Upper lobe of left lung (tissue), 6 donors: Measurements from ENCODE around the gene WBP1L. TPM values are rescaled to one million over a fixed set of nuclear protein-coding genes. Genes with fewer than 3 reads are reported as not detected.

Experiments
- ATAC-seq, 2 donors: fragments of 200-7000 bp; cut with Tn5 transposase; one replicate each; pipeline ENCODE4 v1.9.1; 2022; ENCODE audit warnings: mild to moderate bottlenecking in 2 of 2, moderate library complexity in 2 of 2; ENCODE audit not compliant: low FRiP score in 2 of 2
- DNase-seq, 2 donors: peaks; one replicate each; pipeline ENCODE4 v3.0.0-alpha.2; 2019 to 2020
- H3K27ac ChIP-seq, 4 donors: fragments of 200-600 bp; sonication (generic); one replicate each; pipeline ENCODE4 v1.5.1; 2016 to 2019
- H3K27me3 ChIP-seq, 4 donors: fragments of 200-600 bp; sonication (generic); one replicate each; pipeline ENCODE4 v1.5.1; 2017 to 2019
- H3K36me3 ChIP-seq, 4 donors: fragments of 200-600 bp; sonication (generic); one replicate each; pipeline ENCODE4 v1.5.1; 2016 to 2019
- H3K4me1 ChIP-seq, 4 donors: fragments of 200-600 bp; sonication (generic); one replicate each; pipeline ENCODE4 v1.5.1; 2018 to 2019
- H3K4me3 ChIP-seq, 4 donors: fragments of 200-600 bp; sonication (generic); one replicate each; pipeline ENCODE4 v1.5.1; 2017 to 2019; ENCODE audit warnings: mild to moderate bottlenecking in 2 of 4, moderate library complexity in 1 of 4
- H3K9me3 ChIP-seq, 4 donors: fragments of 200-600 bp; sonication (generic); one replicate each; pipeline ENCODE4 v1.5.1; 2018 to 2019
- EP300 ChIP-seq, 4 donors: sonication (generic); formaldehyde crosslinking; IDR thresholded peaks; one replicate each; pipeline ENCODE4 v1.5.1; 2017; ENCODE audit warnings: antibody characterized with exemption in 4 of 4, control low read depth in 2 of 4
- POLR2A ChIP-seq, 4 donors: fragments of 450-650 bp; IDR thresholded peaks; one replicate each; pipeline ENCODE4 v1.5.1; 2016 to 2017; ENCODE audit warnings: antibody characterized with exemption in 4 of 4, mild to moderate bottlenecking in 2 of 4
- POLR2AphosphoS5 ChIP-seq, 2 donors: sonication (generic); formaldehyde crosslinking; IDR thresholded peaks; one replicate each; pipeline ENCODE4 v1.5.1; 2017; ENCODE audit warnings: antibody characterized with exemption in 2 of 2
- WGBS, 2 donors: methylation state at CpG; one replicate each; pipeline ENCODE4 v1.1.5; 2017 to 2018; 5-methylcytosine and 5-hydroxymethylcytosine counted together
- total RNA-seq, 6 donors: library from RNA; depleted of rRNA in 4 of 6; stranded (reverse); fragments of >200 nt in 4 of 6; gene quantifications; one replicate each; pipeline versions ENCODE4 v1.1.0 to v1.2.1, GENCODE V29; 2016 to 2021
- TF ChIP-seq, protein P1 (sequence below), 6 experiments: fragments of 450-650 bp in 4 of 6; fragments of 200-600 bp in 2 of 6; sonication (generic) in 2 of 6; IDR thresholded peaks; one replicate each; pipeline ENCODE4 v1.5.1; 2016 to 2019; ENCODE audit warnings: antibody characterized with exemption in 6 of 6
- donor health status: DM: no; HTN: no; CAD: no; lungs with moderate emphysema.
- donor health status: DM: no; HTN: yes; CAD: no; lungs with severe emphysema.

WBP1L gene
- total RNA-seq, 6 donors from 2014 or later, result 41.7 to 76.6 (median 54.7) TPM

DNA sequence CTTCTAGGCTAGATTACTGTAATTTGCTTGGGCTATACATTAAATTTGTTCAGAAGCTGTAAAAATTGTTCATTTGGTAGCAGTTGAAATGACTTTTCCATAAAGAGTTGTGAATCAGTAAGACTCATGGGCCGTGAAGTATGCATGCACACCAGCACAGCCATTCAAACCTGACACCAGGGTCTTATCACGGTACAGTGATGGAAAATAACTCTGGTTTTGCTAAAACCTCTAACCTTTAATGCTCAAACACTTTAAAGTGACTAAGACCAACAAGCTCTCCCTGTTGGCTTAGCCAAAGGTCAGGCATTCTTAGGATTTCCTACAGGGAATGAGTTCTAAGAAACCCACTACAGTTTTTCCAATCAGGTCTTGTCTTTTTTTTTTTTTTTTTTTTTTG lies 41.0 kb upstream of the WBP1L start:
- TF ChIP-seq POLR2A (IDR thresholded peaks at IDR 0.05) (no peak), EP300 (IDR thresholded peaks at IDR 0.05) (no peak), POLR2AphosphoS5 (IDR thresholded peaks at IDR 0.05) (no peak)
- TF ChIP-seq, protein P1, sequence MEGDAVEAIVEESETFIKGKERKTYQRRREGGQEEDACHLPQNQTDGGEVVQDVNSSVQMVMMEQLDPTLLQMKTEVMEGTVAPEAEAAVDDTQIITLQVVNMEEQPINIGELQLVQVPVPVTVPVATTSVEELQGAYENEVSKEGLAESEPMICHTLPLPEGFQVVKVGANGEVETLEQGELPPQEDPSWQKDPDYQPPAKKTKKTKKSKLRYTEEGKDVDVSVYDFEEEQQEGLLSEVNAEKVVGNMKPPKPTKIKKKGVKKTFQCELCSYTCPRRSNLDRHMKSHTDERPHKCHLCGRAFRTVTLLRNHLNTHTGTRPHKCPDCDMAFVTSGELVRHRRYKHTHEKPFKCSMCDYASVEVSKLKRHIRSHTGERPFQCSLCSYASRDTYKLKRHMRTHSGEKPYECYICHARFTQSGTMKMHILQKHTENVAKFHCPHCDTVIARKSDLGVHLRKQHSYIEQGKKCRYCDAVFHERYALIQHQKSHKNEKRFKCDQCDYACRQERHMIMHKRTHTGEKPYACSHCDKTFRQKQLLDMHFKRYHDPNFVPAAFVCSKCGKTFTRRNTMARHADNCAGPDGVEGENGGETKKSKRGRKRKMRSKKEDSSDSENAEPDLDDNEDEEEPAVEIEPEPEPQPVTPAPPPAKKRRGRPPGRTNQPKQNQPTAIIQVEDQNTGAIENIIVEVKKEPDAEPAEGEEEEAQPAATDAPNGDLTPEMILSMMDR (IDR thresholded peaks at IDR 0.05), result no peak
- no peaks in the 10 kb centered on the region for H3K9me3 ChIP-seq
- H3K36me3 ChIP-seq, result peaks cover 0 to 15% (median 13%) of the 10 kb centered on the region in 4 donors
- H3K27me3 ChIP-seq, result no peaks in the 10 kb centered on the region
- DNase-seq (no peak), ATAC-seq (no peak)
- no peak overlapping the region for H3K27ac ChIP-seq
- H3K4me1 ChIP-seq, result no peaks in the 10 kb centered on the region
- 83 to 90% methylated on average over 2 of the region's 2 CpGs for WGBS, 2 donors
- H3K4me3 ChIP-seq, result no peak overlapping the region

DNA sequence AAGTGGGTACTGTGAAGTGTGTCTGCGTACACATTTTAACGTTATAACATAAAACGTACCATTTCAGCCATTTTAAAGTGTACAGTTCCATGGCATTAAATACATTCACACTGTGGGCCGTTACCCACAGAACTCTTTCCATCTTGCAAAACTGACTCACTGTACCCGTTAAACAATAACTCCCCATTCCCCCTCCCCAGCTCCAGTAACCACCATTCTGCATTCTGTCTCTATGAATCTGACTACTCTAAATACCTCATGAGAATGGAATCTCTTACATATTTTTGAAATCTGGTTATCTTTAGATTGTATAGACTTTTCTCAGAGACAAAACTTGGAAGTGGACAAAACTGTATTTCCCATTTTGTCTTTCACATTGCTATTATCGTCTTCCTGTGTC lies 38.8 kb upstream of the WBP1L start:
- Histone ChIP-seq H3K9me3 (no peaks in the 10 kb centered on the region), H3K4me3 (no peak overlapping the region), H3K27me3 (no peaks in the 10 kb centered on the region), H3K4me1 (no peaks in the 10 kb centered on the region), H3K27ac (no peak overlapping the region), H3K36me3 (peaks cover 0 to 3% (median 0%) of the 10 kb centered on the region in 4 donors)
- DNase-seq (no peak), ATAC-seq (no peak)
- TF ChIP-seq, protein P1 (IDR thresholded peaks at IDR 0.05), result no peak
- 80 to 83% methylated on average over 6 of the region's 6 CpGs for WGBS, 2 donors

DNA sequence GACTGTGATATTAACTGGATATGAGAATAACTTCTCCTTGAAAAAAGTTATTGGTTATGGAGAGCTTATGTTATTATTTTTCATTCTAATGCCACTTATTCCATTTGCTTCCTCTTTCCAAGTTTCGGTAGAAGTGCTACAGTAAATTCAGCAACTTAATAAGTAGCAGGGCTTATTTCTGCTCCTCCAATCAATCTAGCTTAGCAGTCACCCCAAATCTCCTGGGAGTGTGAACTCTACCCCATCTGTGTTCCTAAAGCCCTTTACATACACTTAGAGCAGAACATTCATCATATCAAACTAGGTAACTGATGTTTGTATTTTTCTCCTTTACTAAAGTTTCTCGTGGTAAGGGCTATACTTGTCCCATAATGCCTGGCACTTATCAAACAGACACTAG lies 38.2 kb upstream of the WBP1L start:
- Histone ChIP-seq H3K27me3 (no peaks in the 10 kb centered on the region), H3K36me3 (peaks cover 0 to 3% (median 0%) of the 10 kb centered on the region in 4 donors), H3K9me3 (no peaks in the 10 kb centered on the region), H3K27ac (no peak overlapping the region), H3K4me1 (no peaks in the 10 kb centered on the region), H3K4me3 (no peak overlapping the region)
- ATAC-seq (no peak), DNase-seq (no peak)
- TF ChIP-seq POLR2AphosphoS5 (IDR thresholded peaks at IDR 0.05), result no peak
- TF ChIP-seq EP300 (IDR thresholded peaks at IDR 0.05), result no peak
- TF ChIP-seq, protein P1 (IDR thresholded peaks at IDR 0.05), result no peak
- no peak for TF ChIP-seq POLR2A (IDR thresholded peaks at IDR 0.05)
- 55 to 65% methylated on average over 2 of the region's 2 CpGs for WGBS, 2 donors

DNA sequence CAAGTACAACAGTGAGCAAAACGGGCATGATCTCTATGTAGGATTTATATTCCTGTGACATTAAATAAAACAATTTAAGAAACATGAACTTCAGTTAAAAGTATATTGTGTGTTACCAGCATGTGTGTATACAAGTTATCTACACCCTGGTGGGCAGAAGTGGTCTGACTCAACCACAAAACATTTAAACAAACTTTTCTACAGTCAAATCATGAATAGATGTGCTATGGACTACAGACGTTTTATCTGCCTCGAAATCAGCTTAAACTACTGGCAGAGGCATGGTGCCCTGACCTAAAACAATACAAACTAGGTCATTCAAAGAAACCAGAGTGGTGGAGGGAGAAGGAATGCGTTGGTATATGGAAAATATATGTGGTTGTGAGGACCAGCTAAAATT lies 33.1 kb upstream of the WBP1L start:
- DNase-seq, result no peak
- 51 to 66% methylated on average over 4 of the region's 4 CpGs for WGBS, 2 donors
- ATAC-seq, result no peak
- no peak overlapping the region for H3K4me3 ChIP-seq
- no peak for TF ChIP-seq EP300 (IDR thresholded peaks at IDR 0.05)
- TF ChIP-seq POLR2AphosphoS5 (IDR thresholded peaks at IDR 0.05), result no peak
- no peak for TF ChIP-seq POLR2A (IDR thresholded peaks at IDR 0.05)
- TF ChIP-seq, protein P1 (IDR thresholded peaks at IDR 0.05), result no peak
- no peak overlapping the region for H3K27ac ChIP-seq
- H3K4me1 ChIP-seq, result peaks cover 6 to 17% (median 9%) of the 10 kb centered on the region in 4 donors
- no peaks in the 10 kb centered on the region for H3K9me3 ChIP-seq
- H3K27me3 ChIP-seq, result no peaks in the 10 kb centered on the region
- H3K36me3 ChIP-seq, result no peaks in the 10 kb centered on the region

DNA sequence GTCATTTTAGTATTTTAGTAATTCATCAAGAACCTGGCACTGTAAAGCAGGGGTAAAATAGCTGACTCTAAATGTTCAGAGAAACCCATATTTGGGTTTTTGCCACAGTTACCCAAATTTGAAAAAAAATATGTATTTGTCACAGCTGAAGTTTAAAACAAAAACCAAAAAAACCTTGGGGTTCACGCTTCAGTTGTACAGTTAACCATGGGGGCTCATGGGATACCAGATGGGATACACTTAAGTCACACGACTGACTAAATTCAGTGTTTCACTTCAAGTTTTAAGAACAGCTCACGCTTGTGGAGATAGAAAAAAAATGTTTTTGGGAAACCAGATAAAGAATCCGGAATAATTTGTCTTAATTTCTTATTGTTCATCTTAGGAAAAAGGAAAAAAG lies 31.7 kb upstream of the WBP1L start:
- H3K4me1 ChIP-seq, result peaks cover 6 to 17% (median 9%) of the 10 kb centered on the region in 4 donors
- 69 to 85% methylated on average over 4 of the region's 4 CpGs for WGBS, 2 donors
- H3K36me3 ChIP-seq, result no peaks in the 10 kb centered on the region
- no peak overlapping the region for H3K27ac ChIP-seq
- ATAC-seq (no peak), DNase-seq (no peak)
- no peak for TF ChIP-seq POLR2AphosphoS5 (IDR thresholded peaks at IDR 0.05)
- TF ChIP-seq POLR2A (IDR thresholded peaks at IDR 0.05), result no peak
- no peaks in the 10 kb centered on the region for H3K9me3 ChIP-seq
- no peaks in the 10 kb centered on the region for H3K27me3 ChIP-seq
- H3K4me3 ChIP-seq, result no peak overlapping the region
